GM12875 (cell line): ENCODE results near the gene PKP2.

ENCODE experiments used
- H3K4me3 ChIP-seq: one replicate; pipeline ENCODE4 v1.5.1; 2011; ENCODE audit warnings: low read depth, low read length, control low read depth
- TF ChIP-seq, protein P1 (sequence below): IDR thresholded peaks from 2 replicates; pipeline ENCODE4 v1.5.1; 2011; ENCODE audit warnings: low read depth, mild to moderate bottlenecking, control low read depth, inconsistent platforms, low read length, moderate library complexity, borderline replicate concordance; ENCODE audit not compliant: insufficient read depth

PKP2 gene

DNA sequence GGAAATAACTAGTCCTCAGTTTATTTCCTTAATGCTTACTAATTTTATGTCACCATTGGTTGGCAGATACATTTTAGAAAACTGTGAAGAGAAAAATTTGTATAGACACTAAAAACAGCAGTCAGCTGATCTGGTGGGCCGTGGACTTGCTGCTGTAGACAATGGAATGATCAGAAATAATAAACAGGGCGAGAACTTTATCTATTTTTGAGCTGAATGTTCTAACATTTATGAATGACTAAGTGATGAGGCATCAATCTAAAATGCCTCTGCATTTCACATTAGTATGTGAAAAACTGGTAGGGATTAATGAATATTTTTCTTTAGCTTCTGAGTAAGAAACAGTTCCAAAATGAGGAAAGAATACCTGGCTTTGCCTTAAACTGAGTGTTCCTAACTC, 24.8 kb upstream of the PKP2 start:
- TF ChIP-seq, protein P1, sequence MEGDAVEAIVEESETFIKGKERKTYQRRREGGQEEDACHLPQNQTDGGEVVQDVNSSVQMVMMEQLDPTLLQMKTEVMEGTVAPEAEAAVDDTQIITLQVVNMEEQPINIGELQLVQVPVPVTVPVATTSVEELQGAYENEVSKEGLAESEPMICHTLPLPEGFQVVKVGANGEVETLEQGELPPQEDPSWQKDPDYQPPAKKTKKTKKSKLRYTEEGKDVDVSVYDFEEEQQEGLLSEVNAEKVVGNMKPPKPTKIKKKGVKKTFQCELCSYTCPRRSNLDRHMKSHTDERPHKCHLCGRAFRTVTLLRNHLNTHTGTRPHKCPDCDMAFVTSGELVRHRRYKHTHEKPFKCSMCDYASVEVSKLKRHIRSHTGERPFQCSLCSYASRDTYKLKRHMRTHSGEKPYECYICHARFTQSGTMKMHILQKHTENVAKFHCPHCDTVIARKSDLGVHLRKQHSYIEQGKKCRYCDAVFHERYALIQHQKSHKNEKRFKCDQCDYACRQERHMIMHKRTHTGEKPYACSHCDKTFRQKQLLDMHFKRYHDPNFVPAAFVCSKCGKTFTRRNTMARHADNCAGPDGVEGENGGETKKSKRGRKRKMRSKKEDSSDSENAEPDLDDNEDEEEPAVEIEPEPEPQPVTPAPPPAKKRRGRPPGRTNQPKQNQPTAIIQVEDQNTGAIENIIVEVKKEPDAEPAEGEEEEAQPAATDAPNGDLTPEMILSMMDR, result no peak
- no peak overlapping the region for H3K4me3 ChIP-seq

DNA sequence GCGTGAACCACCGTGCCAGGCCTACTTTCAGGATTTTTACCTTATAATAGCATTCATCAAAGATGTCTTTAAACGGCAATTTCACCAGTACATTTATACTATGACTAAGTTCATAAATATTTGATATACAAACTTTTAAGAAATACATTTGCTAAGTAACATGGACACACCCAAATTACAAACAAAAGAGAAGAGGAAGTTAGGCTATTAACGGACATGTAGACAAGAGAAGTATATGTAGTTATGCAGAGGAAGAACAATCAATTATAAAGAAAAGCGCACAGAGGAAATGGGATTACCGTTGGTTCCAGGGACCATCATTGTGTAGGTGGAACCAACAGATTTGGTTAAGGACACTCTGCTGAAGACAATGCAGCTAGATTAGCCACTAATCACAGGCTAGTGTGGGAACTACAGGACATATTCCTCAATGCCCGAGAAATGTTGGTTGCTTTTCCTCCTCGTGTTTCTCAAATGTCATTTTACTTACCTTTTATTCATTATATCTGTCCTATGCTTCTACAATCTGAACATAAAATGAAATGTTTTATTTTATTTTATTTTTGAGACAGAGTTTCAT, 24.0 kb upstream of the PKP2 start:
- TF ChIP-seq, protein P1, result no peak
- H3K4me3 ChIP-seq, result no peak overlapping the region

DNA sequence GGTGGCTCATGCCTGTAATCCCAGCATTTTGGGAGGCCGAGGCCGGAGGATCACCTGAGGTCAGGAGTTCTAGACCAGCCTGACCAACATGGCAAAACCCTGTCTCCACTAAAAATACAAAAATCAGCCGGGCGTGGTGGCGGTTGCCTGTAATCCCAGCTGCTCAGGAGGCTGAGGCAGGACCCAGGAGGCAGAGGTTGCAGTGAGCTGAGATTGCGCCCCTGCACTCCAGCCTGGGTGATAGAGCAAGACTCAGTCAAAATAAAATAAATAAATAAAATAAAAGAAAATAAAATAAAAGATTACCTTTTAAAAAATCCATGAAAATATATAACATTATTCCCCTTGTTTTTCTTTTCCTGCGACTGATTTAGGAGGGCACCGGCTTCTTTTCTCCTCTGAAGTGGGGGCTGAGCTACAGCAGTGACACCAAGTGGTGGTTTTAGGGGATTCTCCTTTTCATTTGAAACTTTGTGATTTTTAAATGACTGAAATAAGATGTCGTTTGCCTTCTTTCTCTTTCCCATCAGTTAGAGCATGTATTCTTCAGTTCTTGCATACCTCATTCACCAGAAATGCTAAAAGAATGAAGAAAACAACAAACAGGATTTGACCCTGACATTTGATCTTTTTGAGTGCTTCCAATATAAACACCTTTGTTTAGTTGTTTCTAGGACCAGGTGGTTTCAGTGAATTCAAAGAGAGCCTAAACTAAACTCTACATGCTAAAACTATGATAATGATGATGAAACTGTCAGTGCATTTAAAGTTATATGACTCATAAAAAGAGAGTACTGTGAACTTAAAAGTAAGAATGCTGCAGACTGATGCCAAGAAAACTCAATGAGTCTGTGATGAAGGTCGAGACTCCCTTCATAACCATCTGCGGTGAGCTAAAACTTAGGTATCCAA, 22.6 kb upstream of the PKP2 start:
- TF ChIP-seq, protein P1, result peak; percentile 40; the same call in 1 of the 2 replicates

DNA sequence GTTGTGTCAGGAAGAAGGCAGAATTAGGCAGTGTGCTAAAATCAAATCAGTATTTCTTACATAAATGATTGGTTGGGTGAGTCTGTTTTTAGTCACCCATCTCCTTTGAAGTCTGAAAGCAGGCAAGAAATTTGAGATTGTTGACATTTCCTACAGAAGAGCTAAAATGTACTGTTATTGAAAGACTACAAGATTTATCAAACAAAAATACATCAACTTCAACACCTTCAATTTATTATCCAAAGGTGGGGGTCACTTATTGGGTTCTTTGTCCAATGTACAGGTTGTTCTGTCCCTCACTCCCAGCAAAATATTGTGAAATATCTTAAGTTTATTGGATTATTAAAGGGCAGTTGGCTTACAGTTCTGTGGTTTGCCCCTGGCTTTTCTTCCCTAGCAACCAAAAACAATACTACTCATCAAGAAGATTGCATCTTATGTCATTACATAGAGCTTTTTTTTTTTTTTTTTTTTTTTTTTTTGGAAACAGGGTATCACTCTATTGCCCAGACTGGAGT, 20.6 kb upstream of the PKP2 start:
- H3K4me3 ChIP-seq, result no peak overlapping the region
- TF ChIP-seq, protein P1, result no peak

More for the DNA sequence above, 22.6 kb upstream of the PKP2 start:
- H3K4me3 ChIP-seq, result no peak overlapping the region

DNA sequence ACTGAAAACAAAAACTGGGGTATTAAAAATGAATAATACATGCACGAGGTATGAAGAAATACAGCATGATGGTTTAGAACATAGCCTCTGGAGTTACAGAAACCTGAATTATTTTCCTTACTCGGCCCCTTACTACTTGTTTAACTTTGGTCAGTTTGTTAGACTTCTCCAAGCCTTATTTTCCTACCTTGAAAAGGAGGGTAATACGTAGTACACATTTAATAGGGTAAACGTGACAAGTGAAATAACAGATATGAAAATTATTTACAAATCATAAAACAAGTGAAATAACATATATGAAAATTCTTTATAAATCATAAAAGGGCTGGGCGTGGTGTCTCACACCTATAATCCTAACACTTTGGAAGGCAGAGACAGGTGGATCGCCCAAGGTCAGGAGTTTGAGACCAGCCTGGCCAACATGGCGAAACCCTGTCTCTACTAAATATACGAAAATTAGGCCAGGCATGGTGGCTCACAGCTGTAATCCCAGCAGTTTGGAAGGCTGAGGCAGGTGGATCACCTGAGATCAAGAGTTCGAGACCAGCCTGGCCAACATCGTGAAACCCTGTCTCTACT, 11.4 kb upstream of the PKP2 start:
- TF ChIP-seq, protein P1, result no peak
- no peak overlapping the region for H3K4me3 ChIP-seq

DNA sequence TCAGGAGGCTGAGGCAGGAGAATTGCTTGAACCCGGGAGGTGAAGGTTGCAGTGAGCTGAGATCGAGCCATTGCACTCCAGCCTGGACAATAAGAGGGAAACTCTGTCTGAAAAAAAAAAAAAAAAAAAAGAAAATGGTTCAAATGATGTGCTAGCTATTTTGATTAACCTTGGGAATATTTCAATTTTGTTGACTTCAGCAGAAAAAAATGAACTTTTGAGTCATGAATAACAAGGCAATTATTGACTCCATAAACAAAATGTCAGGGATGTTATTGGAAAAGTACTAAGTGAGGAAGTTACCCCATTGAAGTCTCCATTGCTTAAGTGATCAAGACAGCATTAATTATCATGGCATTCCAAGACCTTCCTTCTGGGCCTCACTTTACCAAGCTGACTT, 10.6 kb upstream of the PKP2 start:
- TF ChIP-seq, protein P1, result no peak
- H3K4me3 ChIP-seq, result no peak overlapping the region
